Lower leg skin (tissue), 3 donors: ENCODE measurements around the gene PPP2R5A.

Experiments
- CTCF ChIP-seq, 3 donors: fragments of 450-650 bp; IDR thresholded peaks; one replicate each; pipeline ENCODE4 v1.5.1; 2016; ENCODE audit warnings: antibody characterized with exemption in 3 of 3, mild to moderate bottlenecking in 3 of 3, moderate library complexity in 2 of 3
- POLR2A ChIP-seq, 2 donors: fragments of 450-650 bp; IDR thresholded peaks; one replicate each; pipeline ENCODE4 v1.6.1; 2016 to 2017; ENCODE audit warnings: antibody characterized with exemption in 2 of 2, mild to moderate bottlenecking in 1 of 2, moderate library complexity in 1 of 2

GRCh38 chr1:212292250-212293105 is 7.3 kb downstream of the PPP2R5A start:
- TF ChIP-seq CTCF (IDR thresholded peaks at IDR 0.05) (no peak), POLR2A (IDR thresholded peaks at IDR 0.05) (no peak)
